ENCODE data around the gene MYRF. TPM values are rescaled to one million over a fixed set of nuclear protein-coding genes. Genes with fewer than 3 reads are reported as not detected.

Gene MYRF
- total and polyA plus RNA-seq, 2 of the 13 experiments (the other 11 are each of a cell fraction or from before 2014, with no cell fraction given) = 10.2 to 25.9 TPM

DNA sequence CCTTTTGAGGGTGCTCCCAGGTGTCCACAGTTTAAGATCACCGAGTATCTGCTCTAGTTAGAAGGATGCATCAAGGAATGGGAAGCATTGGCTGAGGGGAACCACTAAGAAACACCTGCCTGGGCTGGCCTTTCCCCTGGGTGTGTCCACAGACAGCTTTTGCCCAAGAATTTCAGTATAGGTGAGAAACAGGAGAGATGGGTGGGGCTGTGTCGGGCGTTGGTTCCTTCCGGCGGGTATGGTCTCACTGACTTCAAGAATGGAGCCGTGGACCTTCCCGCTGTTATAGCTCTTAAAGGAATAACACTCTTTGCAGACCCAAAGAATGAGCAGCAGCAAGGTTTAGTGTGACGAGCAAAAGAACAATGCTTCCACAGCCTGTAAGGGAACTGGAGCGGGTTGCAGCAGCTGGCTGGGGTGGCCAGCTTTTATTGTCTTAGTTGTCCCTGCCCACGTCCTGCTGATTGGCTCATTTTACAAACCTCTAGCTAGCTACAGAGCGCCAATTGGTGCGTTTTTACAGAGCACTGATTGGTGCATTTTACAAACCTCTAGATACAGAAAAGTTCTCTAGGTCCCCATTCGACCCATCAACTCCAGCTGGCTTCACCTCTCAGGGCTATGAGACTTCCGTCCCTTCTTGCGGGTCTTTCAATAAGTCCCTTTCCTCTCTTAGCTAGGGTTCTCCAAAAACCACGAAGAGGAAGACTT lies 62.0 kb downstream of the MYRF start (continued):
- no peak for TF ChIP-seq HNF4G (IDR thresholded peaks at IDR 0.05; ENCODE audit: borderline replicate concordance, low read depth, low read length)
- no peak for TF ChIP-seq HNF4G (CRISPR knock-in tag; IDR thresholded peaks at IDR 0.05; ENCODE audit: borderline replicate concordance, low read depth)
- no peak for TF ChIP-seq ZFP36L2 (CRISPR knock-in tag; IDR thresholded peaks at IDR 0.05)
- TF ChIP-seq NPAS2 (CRISPR knock-in tag; IDR thresholded peaks at IDR 0.05; ENCODE audit: borderline replicate concordance) = 0 out of 2 replicates have a peak, but pooled peaks have one; percentile 51
- TF ChIP-seq, protein P1, sequence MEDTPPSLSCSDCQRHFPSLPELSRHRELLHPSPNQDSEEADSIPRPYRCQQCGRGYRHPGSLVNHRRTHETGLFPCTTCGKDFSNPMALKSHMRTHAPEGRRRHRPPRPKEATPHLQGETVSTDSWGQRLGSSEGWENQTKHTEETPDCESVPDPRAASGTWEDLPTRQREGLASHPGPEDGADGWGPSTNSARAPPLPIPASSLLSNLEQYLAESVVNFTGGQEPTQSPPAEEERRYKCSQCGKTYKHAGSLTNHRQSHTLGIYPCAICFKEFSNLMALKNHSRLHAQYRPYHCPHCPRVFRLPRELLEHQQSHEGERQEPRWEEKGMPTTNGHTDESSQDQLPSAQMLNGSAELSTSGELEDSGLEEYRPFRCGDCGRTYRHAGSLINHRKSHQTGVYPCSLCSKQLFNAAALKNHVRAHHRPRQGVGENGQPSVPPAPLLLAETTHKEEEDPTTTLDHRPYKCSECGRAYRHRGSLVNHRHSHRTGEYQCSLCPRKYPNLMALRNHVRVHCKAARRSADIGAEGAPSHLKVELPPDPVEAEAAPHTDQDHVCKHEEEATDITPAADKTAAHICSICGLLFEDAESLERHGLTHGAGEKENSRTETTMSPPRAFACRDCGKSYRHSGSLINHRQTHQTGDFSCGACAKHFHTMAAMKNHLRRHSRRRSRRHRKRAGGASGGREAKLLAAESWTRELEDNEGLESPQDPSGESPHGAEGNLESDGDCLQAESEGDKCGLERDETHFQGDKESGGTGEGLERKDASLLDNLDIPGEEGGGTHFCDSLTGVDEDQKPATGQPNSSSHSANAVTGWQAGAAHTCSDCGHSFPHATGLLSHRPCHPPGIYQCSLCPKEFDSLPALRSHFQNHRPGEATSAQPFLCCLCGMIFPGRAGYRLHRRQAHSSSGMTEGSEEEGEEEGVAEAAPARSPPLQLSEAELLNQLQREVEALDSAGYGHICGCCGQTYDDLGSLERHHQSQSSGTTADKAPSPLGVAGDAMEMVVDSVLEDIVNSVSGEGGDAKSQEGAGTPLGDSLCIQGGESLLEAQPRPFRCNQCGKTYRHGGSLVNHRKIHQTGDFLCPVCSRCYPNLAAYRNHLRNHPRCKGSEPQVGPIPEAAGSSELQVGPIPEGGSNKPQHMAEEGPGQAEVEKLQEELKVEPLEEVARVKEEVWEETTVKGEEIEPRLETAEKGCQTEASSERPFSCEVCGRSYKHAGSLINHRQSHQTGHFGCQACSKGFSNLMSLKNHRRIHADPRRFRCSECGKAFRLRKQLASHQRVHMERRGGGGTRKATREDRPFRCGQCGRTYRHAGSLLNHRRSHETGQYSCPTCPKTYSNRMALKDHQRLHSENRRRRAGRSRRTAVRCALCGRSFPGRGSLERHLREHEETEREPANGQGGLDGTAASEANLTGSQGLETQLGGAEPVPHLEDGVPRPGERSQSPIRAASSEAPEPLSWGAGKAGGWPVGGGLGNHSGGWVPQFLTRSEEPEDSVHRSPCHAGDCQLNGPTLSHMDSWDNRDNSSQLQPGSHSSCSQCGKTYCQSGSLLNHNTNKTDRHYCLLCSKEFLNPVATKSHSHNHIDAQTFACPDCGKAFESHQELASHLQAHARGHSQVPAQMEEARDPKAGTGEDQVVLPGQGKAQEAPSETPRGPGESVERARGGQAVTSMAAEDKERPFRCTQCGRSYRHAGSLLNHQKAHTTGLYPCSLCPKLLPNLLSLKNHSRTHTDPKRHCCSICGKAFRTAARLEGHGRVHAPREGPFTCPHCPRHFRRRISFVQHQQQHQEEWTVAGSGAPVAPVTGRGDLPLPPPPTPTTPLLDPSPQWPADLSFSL (CRISPR knock-in tag; IDR thresholded peaks at IDR 0.05) = no peak
- no peak for TF ChIP-seq ZNF790 (CRISPR knock-in tag; IDR thresholded peaks at IDR 0.05; ENCODE audit: borderline replicate concordance)
- no peak for TF ChIP-seq CSRNP1 (CRISPR knock-in tag; IDR thresholded peaks at IDR 0.05)
- TF ChIP-seq ZBTB38 (CRISPR knock-in tag; IDR thresholded peaks at IDR 0.05) = peak; percentile 78
- TF ChIP-seq ATF1 (CRISPR knock-in tag; IDR thresholded peaks at IDR 0.05) = no peak
- TF ChIP-seq, protein P2, sequence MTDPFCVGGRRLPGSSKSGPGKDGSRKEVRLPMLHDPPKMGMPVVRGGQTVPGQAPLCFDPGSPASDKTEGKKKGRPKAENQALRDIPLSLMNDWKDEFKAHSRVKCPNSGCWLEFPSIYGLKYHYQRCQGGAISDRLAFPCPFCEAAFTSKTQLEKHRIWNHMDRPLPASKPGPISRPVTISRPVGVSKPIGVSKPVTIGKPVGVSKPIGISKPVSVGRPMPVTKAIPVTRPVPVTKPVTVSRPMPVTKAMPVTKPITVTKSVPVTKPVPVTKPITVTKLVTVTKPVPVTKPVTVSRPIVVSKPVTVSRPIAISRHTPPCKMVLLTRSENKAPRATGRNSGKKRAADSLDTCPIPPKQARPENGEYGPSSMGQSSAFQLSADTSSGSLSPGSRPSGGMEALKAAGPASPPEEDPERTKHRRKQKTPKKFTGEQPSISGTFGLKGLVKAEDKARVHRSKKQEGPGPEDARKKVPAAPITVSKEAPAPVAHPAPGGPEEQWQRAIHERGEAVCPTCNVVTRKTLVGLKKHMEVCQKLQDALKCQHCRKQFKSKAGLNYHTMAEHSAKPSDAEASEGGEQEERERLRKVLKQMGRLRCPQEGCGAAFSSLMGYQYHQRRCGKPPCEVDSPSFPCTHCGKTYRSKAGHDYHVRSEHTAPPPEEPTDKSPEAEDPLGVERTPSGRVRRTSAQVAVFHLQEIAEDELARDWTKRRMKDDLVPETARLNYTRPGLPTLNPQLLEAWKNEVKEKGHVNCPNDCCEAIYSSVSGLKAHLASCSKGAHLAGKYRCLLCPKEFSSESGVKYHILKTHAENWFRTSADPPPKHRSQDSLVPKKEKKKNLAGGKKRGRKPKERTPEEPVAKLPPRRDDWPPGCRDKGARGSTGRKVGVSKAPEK (CRISPR knock-in tag; IDR thresholded peaks at IDR 0.05; ENCODE audit: borderline replicate concordance) = no peak
- no peak for TF ChIP-seq ZNF737 (CRISPR knock-in tag; IDR thresholded peaks at IDR 0.05; ENCODE audit: borderline replicate concordance)
- TF ChIP-seq TRIM24 (CRISPR knock-in tag; IDR thresholded peaks at IDR 0.05) = no peak
- TF ChIP-seq ZNF414 (CRISPR knock-in tag; IDR thresholded peaks at IDR 0.05) = 0 out of 2 replicates have a peak, but pooled peaks have one; percentile 8
- no peak for TF ChIP-seq HHEX (CRISPR knock-in tag; IDR thresholded peaks at IDR 0.05)

All from HepG2 (cell line).